ENCODE data around the gene GSG1L.

DNA sequence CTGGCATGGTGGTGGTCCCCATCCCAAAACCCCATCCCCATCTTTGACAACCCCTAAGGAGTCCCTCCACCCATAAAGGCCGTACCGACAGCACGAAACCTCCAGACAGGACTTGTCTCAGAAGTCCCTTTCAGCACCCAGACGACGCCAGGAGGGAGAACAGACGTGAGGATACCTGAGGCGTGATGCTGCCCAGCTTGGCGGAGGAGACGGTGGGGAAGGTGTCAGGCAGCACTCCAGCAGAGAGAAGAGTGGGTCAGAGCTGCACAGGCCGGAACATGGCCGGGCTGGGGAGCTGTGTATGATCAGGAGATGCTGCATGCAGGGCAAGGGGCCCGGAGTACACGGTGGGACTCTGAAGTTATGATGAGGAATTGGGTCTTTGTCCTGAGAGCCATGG lies 244.2 kb downstream of the GSG1L start:
- no peak for TF ChIP-seq BHLHE40 (IDR thresholded peaks at IDR 0.05; ENCODE audit: borderline replicate concordance)
- no peak for TF ChIP-seq FOXK2 (IDR thresholded peaks at IDR 0.05)
